Peyer's patch (tissue), 4 donors: ENCODE results near the gene CTNNA2. TPM values are rescaled to one million over a fixed set of nuclear protein-coding genes. Genes with fewer than 3 reads are reported as not detected.

ENCODE experiments used
- DNase-seq, 3 donors: peaks; one replicate each; pipeline ENCODE4 v3.0.0-alpha.2; 2017 to 2019
- H3K27ac ChIP-seq, 4 donors: fragments of 200-600 bp; sonication (generic); one replicate each; pipeline ENCODE4 v1.5.1; 2016 to 2019
- H3K27me3 ChIP-seq, 2 donors: fragments of 200-600 bp; sonication (generic); one replicate each; pipeline ENCODE4 v1.5.1; 2019
- H3K36me3 ChIP-seq, 3 donors: fragments of 200-600 bp; sonication (generic); one replicate each; pipeline ENCODE4 v1.5.1; 2016 to 2019
- H3K4me1 ChIP-seq, 4 donors: fragments of 200-600 bp; sonication (generic); one replicate each; pipeline ENCODE4 v1.5.1; 2016 to 2019
- H3K4me3 ChIP-seq, 4 donors: fragments of 200-600 bp; sonication (generic); 1 replicate in 3 of 4; 2 replicates in 1 of 4; pipeline ENCODE4 v1.5.1; 2016 to 2019; ENCODE audit warnings: mild to moderate bottlenecking in 1 of 4
- H3K9me3 ChIP-seq, 4 donors: fragments of 200-600 bp; sonication (generic); one replicate each; pipeline ENCODE4 v1.5.1; 2016 to 2019; ENCODE audit warnings: mild to moderate bottlenecking in 1 of 4
- CTCF ChIP-seq, 6 experiments: fragments of 450-650 bp in 4 of 6; fragments of 200-600 bp in 2 of 6; sonication (generic) in 1 of 6; IDR thresholded peaks; one replicate each; pipeline ENCODE4 v1.5.1; 2017 to 2019; ENCODE audit warnings: antibody characterized with exemption in 6 of 6, mild to moderate bottlenecking in 3 of 6, moderate library complexity in 1 of 6
- POLR2A ChIP-seq, 2 donors: fragments of 450-650 bp; IDR thresholded peaks; one replicate each; pipeline ENCODE4 v1.5.1; 2017; ENCODE audit warnings: antibody characterized with exemption in 2 of 2, mild to moderate bottlenecking in 2 of 2, moderate library complexity in 2 of 2
- total RNA-seq, 4 donors: library from RNA; depleted of rRNA; stranded (reverse); fragments of >200 nt; gene quantifications; one replicate each; pipeline ENCODE4 v1.1.0, GENCODE V29; 2016

CTNNA2 gene
- total RNA-seq, 4 donors from 2014 or later: 0.67 to 5.3 (median 0.88) TPM; not detected in 1

- peak in 1 of 3 donors; percentile 88 for DNase-seq
- no peaks in the 10 kb centered on the region for H3K9me3 ChIP-seq
These were observed 726.0 kb downstream of the CTNNA2 start for GRCh38 chr2:80238692-80239469.

GRCh38 chr2:80242355-80242910 is 729.6 kb downstream of the CTNNA2 start:
- Histone ChIP-seq H3K9me3 (no peaks in the 10 kb centered on the region), H3K27me3 (no peaks in the 10 kb centered on the region), H3K4me3 (no peak overlapping the region), H3K4me1 (no peaks in the 10 kb centered on the region), H3K36me3 (no peaks in the 10 kb centered on the region), H3K27ac (no peak overlapping the region)
- no peak for DNase-seq
- TF ChIP-seq POLR2A (IDR thresholded peaks at IDR 0.05) (no peak), CTCF (IDR thresholded peaks at IDR 0.05) (no peak)

More at GRCh38 chr2:80238692-80239469, 726.0 kb downstream of the CTNNA2 start:
- Histone ChIP-seq H3K36me3 (no peaks in the 10 kb centered on the region), H3K27me3 (no peaks in the 10 kb centered on the region), H3K4me1 (no peaks in the 10 kb centered on the region), H3K4me3 (no peak overlapping the region), H3K27ac (no peak overlapping the region)
- TF ChIP-seq POLR2A (IDR thresholded peaks at IDR 0.05): no peak
- peak in 5 of 6 experiments; percentile 11 to 78 (median 72) for TF ChIP-seq CTCF (IDR thresholded peaks at IDR 0.05)

- Histone ChIP-seq H3K4me1 (no peaks in the 10 kb centered on the region), H3K27ac (no peak overlapping the region), H3K36me3 (no peaks in the 10 kb centered on the region), H3K4me3 (no peak overlapping the region), H3K27me3 (no peaks in the 10 kb centered on the region), H3K9me3 (no peaks in the 10 kb centered on the region)
- no peak for DNase-seq
- TF ChIP-seq POLR2A (IDR thresholded peaks at IDR 0.05) (no peak), CTCF (IDR thresholded peaks at IDR 0.05) (no peak)
These were observed 732.2 kb downstream of the CTNNA2 start for GRCh38 chr2:80244905-80245584.

DNA sequence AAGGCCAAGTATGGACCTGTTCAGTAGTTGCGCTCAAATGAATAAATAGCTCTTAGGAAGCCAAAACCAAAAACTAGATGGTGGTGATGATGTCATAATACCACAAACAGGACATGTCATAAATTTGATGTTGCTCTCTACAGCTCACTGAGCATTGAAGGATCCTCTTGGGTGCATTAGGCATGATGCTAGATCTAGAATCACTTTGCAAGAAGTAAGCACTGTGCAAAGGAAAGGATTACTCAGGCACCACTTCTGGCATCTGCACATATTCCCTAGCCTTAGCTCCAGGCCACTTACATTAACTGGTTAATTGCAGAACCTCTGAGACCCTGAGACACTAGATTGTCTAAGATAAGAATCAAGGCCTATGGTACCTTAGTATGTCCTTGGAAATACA is 733.7 kb downstream of the CTNNA2 start:
- no peak overlapping the region for H3K27ac ChIP-seq
- H3K9me3 ChIP-seq: no peaks in the 10 kb centered on the region
- H3K27me3 ChIP-seq: no peaks in the 10 kb centered on the region
- no peaks in the 10 kb centered on the region for H3K36me3 ChIP-seq
- no peak overlapping the region for H3K4me3 ChIP-seq
- no peak for TF ChIP-seq POLR2A (IDR thresholded peaks at IDR 0.05)
- TF ChIP-seq CTCF (IDR thresholded peaks at IDR 0.05): no peak
- no peaks in the 10 kb centered on the region for H3K4me1 ChIP-seq
- DNase-seq: no peak

- no peaks in the 10 kb centered on the region for H3K9me3 ChIP-seq
- H3K4me3 ChIP-seq: no peak overlapping the region
- H3K4me1 ChIP-seq: no peaks in the 10 kb centered on the region
- no peak for DNase-seq
- no peaks in the 10 kb centered on the region for H3K27me3 ChIP-seq
- no peak overlapping the region for H3K27ac ChIP-seq
- H3K36me3 ChIP-seq: no peaks in the 10 kb centered on the region
- TF ChIP-seq POLR2A (IDR thresholded peaks at IDR 0.05) (no peak), CTCF (IDR thresholded peaks at IDR 0.05) (no peak)
These were observed 734.5 kb downstream of the CTNNA2 start for GRCh38 chr2:80247339-80247738.
